ENCODE data around the gene KDM8.
A peak's percentile ranks its signal among the peaks of the same experiment; 100 is the strongest.
"Not testable (repeated sequence)": the region's sequence is repeated elsewhere in the genome, so short reads cannot be mapped to it uniquely, and the experiment has no call there.

Gene KDM8

GRCh38 chr16:27241658-27242057 lies 38.3 kb downstream of the KDM8 start:
- no peak for DNase-seq

DNA sequence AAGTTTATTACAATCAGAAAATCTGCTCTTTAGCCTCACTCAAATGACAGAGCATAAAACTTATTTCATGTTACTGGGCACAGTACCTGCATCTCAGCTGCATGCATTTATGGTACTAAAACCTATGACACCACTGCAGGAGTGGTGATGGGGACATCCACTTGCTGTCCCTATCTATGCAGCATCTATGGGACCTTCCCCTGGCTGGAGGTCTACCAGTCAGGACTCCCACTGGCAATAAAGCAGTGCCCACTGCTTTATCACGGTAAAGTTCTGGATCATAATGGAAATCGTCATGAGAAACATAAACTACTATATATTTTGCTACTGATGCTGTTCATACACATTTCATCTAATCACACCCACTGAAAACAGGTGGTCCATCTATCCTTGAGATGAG lies 39.1 kb downstream of the KDM8 start:
- DNase-seq, result no peak

GRCh38 chr16:27242868-27243590 lies 39.7 kb downstream of the KDM8 start:
- peak in 8 of 56 donors; percentile 14 to 53 (median 34) for DNase-seq

DNA sequence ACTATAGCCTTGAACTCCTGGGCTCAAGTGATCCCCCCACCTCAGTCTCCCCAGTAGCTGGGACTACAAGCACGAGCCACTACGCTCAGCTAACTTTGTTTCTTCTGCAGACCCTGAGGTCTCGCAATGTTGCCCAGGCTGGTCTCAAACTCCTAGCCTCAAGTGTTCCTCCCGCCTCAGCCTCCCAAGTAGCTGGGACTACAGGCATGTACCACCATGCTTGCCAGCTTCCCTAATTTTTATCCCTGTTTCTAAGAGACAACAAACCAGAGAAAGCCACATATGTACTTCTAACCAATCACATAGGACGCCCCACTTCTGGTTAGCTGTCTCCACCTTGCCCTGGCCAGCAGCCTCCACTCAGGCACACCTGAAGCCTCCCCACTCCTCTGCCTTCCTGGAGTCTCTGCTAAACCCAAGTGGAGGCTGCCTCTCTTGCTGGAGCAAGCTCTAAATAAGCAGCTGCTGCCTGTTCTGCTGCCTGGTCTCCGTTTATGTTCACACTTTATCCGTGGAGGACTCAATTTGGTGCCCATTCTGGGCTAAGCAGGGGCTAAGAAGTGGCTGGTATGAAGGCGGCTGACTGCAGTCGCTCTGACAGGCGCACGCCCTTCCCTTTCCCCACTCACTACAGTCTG lies 40.5 kb downstream of the KDM8 start:
- no peak for DNase-seq

- DNase-seq, result no peak
Measured at GRCh38 chr16:27244363-27244755, 41.0 kb downstream of the KDM8 start.

DNA sequence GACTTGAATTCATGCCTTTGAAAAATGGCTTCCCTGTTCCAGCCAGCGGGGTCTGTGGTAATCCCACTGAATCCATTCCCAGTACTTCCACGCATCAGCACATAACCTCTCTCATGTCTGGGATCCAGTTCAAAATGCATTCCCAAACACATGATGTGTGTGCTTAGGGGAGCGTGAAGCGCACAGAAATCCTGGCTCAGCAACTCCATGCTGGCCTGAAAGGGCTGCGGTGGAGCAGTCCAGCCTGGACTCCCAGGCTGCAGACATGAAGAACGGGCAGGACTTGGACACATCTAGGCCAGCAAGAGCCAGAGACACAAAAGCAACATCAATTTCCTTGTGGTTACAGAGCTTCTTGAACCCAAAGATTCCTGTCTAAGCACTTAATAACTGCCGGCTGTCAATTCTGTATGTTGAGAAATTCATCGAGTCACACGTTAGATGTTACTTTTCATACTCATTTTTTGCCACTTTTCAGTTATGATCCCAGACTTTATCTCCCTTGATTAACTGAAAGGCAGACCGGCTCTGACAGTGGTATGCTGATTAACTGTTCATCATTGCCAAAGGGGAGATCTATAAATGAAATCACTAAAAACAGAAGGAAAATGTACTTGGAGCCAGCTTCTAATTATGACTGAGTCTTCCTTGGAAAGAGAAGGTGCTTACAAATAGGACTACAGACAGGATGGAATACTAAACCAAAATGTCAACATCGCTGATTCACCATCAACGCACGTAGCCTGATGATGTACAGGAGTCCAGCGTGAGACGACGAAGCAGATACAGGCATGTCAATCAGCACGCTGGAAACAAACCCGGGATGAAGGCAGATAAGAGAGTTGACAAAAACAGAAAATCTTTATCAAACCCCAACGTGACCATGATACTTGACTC lies 42.2 kb downstream of the KDM8 start:
- DNase-seq, result peak in 2 of 56 donors; percentile 14 to 25

- no peak for DNase-seq
Measured at GRCh38 chr16:27246439-27246838, 43.1 kb downstream of the KDM8 start.

DNA sequence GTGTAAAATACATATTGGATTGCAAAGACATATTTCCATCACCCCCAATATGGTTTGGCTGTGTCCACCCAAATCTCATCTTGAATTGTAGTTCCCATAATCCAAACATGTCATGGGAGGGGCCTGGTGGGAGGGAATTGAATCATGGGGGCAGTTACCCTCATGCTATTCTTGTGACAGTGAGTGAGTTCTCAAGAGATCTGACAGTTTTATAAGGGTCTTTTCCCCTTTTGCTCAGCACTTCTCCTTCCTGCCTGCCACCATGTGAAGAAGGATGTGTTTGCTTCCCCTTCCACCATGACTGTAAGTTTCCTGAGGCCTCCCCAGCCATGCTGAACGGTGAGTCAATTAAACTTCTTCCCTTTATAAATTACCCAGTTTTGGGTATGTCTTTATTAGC lies 43.8 kb downstream of the KDM8 start:
- not testable (repeated sequence) for DNase-seq

GRCh38 chr16:27248036-27248435 lies 44.7 kb downstream of the KDM8 start:
- no peak for DNase-seq

DNA sequence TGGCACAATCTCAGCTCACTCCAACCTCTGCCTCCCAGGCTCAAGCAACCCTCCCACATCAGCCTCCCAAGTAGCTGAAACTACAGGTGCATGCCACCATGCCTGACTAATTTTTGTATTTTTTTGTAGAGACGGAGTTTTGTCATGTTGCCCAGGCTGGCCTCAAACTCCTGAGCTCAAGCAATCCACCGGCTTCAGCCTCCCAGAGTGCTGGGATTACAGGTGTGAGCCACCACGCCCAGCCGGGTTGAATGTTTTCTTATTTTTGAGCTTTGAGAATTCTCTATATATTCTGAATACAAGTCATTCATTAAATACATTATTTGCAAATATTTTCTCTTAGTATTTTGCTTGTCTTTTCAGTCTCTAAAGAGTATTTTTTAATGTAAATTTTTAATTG lies 45.6 kb downstream of the KDM8 start:
- DNase-seq, result not testable (repeated sequence)

GRCh38 chr16:27251541-27252205 lies 48.3 kb downstream of the KDM8 start:
- DNase-seq, result no peak

GRCh38 chr16:27252206-27252585 lies 48.9 kb downstream of the KDM8 start:
- no peak for DNase-seq

- DNase-seq, result no peak
Measured at GRCh38 chr16:27253526-27253930, 50.2 kb downstream of the KDM8 start.

GRCh38 chr16:27254262-27254811 lies 51.0 kb downstream of the KDM8 start:
- no peak for DNase-seq

DNA sequence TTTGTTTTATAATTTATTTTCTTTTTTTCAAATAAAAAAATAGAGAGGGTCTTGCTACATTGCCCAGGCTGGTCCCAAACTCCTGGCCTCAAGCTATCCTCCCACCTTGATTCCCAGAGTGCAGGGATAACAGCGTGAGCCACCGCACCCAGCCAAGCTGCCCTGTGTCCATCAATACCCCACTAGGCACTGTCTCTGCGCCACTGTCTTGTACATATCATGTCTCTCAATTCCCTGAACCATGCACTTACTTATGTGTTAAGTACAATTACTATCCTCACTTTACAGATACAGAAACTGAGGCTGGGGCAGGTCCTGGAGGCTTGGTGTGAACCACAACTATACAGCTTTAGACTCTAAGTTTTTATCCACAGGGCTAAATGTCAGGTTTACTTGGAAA lies 53.5 kb downstream of the KDM8 start:
- no peak for DNase-seq

DNA sequence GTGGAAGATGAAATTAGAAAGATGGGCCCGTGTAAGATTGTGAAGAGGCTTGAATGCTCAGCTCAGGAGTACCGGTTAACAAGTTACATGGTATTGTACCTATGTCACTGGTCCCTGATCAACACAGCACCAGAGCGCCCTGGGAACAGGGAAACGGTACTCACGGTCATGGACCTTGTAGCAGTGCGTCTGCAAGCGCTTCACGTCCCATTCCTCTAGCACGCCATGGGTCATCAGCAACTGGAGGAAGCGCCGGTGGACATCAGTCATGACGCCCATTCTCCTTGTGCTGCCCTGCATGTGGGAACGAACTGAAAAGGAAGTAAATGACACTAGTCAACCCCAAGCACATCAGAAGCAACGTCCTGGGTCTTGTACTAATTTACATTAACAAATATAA lies 53.9 kb downstream of the KDM8 start:
- DNase-seq, result no peak

DNA sequence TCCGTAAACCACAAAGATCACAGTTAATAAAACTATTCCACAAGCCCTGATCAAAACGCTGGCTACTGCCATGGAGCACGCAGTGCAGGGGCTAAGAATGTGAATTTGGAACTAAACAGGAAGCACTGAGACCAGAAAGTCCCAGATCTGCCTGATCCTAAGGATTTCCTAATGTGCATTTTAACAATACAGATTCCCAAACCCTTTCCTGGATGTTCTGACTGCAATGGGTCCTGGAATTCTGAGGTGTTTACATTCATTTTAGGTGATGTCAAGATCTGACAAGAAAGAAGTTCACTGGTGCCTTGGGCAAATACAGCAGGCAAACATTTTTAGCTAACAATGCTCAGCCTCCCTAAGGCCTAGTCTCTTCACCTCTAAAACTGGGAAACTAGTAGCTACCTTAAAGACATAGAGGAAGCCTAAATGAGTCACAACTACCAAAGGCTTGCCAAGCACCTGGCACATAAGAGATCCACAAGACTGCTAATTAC lies 55.0 kb downstream of the KDM8 start:
- no peak for DNase-seq

DNA sequence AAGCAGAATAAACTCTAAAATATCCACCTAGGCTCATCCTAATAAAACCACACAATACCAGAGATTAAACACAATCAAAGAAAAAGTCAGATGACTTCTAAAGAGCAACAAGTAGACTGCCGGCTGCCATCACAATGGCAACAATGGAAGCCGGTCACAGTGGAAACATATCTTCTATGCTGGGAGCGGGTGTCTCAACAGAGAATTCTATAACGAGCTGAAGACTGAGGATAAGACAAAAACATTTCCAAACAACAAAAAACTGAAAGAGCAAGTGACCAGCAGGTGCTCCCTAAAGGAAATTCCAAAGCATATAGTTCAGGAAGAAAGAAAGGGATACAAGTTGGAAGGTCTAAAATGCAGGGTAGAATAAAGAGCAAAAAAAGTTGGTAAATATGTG lies 56.4 kb downstream of the KDM8 start:
- DNase-seq, result no peak

DNA sequence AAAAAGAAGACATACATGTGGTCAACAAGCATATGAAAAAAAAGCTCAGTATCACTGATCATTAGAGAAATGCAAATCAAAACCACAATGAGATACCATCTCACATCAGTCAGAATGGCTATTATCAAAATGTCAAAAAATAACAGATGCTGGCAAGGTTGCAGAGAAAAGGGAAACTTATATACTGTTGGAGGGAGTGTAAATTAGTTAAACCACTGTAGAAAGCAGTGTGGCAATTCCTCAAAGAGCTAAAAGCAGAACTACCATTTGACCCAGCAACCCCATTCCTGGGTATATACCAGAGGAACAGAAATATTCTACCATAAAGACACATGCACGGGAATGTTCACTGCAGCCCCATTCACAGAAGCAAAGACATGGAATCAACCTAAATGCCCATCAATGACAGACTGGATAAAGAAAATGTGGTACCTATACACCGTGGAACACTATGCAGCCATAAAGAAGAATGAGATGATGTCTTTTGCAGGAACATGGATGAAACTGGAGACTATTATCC lies 59.6 kb downstream of the KDM8 start:
- not testable (repeated sequence) for DNase-seq

- no peak for DNase-seq
Measured at GRCh38 chr16:27264151-27264550, 60.8 kb downstream of the KDM8 start.

DNA sequence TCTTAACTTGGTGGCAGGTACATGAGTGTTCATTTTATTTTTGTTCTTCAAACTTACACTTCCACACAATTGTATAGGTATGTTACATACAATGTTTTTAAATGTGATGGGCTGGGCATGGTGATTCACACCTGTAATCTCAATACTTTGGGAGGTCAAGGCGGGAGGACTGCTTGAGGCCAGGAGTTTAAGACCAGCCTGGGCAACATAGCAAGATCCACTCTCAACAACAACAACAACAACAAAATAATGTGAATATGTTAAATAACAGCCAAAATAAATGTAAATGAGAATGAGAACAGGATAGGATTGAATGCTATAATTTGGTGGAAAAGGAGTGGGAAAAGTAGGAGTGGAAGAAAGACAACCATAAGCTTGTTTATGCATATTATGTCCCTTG lies 62.7 kb downstream of the KDM8 start:
- no peak for DNase-seq
